ENCODE measurements around the gene EMID1. TPM values are rescaled to one million over a fixed set of nuclear protein-coding genes. Genes with fewer than 3 reads are reported as not detected.

The EMID1 gene
- polyA plus RNA-seq, 1 donor (not counting 4 experiments of a cell fraction or from before 2014, with no cell fraction given) = not detected

GRCh38 chr22:29300807-29301601 lies 95.3 kb downstream of the EMID1 start:
- TF ChIP-seq, protein P1, sequence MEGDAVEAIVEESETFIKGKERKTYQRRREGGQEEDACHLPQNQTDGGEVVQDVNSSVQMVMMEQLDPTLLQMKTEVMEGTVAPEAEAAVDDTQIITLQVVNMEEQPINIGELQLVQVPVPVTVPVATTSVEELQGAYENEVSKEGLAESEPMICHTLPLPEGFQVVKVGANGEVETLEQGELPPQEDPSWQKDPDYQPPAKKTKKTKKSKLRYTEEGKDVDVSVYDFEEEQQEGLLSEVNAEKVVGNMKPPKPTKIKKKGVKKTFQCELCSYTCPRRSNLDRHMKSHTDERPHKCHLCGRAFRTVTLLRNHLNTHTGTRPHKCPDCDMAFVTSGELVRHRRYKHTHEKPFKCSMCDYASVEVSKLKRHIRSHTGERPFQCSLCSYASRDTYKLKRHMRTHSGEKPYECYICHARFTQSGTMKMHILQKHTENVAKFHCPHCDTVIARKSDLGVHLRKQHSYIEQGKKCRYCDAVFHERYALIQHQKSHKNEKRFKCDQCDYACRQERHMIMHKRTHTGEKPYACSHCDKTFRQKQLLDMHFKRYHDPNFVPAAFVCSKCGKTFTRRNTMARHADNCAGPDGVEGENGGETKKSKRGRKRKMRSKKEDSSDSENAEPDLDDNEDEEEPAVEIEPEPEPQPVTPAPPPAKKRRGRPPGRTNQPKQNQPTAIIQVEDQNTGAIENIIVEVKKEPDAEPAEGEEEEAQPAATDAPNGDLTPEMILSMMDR (optimal IDR thresholded peaks at IDR 0.05 in 1 of 3, IDR thresholded peaks at IDR 0.05 in 1 of 3, conservative IDR thresholded peaks at IDR 0.05 in 1 of 3; ENCODE audit: extremely low read depth in 1 of 3, insufficient read depth in 2 of 3, low read length in 3 of 3) = no peak
- TF ChIP-seq EZH2 (IDR thresholded peaks at IDR 0.05; ENCODE audit: low read length) = no peak
- Histone ChIP-seq H3K9ac (ENCODE audit: control insufficient read depth, extremely low read depth, insufficient read depth, low read length) (no peak overlapping the region), H2AFZ (ENCODE audit: control insufficient read depth, low read length) (no peak overlapping the region), H3K4me1 (ENCODE audit: control insufficient read depth, extremely low read depth, insufficient read depth, low read length) (peaks cover 2% of the 10 kb centered on the region), H3K4me3 (ENCODE audit: control insufficient read depth in 2 of 3, extremely low read depth in 1 of 3, insufficient read depth in 2 of 3, low read depth in 1 of 3, low read length in 3 of 3) (no peak overlapping the region), H3K79me2 (ENCODE audit: control insufficient read depth, insufficient read depth, low read length) (no peaks in the 10 kb centered on the region), H3K9me1 (ENCODE audit: control insufficient read depth, extremely low read depth, insufficient read depth, low read length) (peaks cover 2% of the 10 kb centered on the region), H3K27ac (ENCODE audit: control insufficient read depth, insufficient read depth, low read length) (no peak overlapping the region), H4K20me1 (ENCODE audit: control insufficient read depth, extremely low read depth, insufficient read depth, low read length) (peaks cover 17% of the 10 kb centered on the region), H3K4me2 (ENCODE audit: control insufficient read depth, extremely low read depth, insufficient read depth, low read depth, low read length) (no peak overlapping the region), H3K36me3 (ENCODE audit: control insufficient read depth in 2 of 2, extremely low read depth in 1 of 2, insufficient read depth in 2 of 2, low read length in 2 of 2) (peaks cover 31 to 41% of the 10 kb centered on the region in 2 experiments), H3K27me3 (ENCODE audit: control insufficient read depth, extremely low read depth, insufficient read depth, low read length) (no peaks in the 10 kb centered on the region), H3K9me3 (ENCODE audit: control insufficient read depth, low read depth, low read length) (no peaks in the 10 kb centered on the region)
- dilution Hi-C loops (cut with MboI; ENCODE audit: extremely low pct_ligation_motif_present, low sequenced_read_pairs) = no loop called here
- FAIRE-seq (peak; percentile 20), DNase-seq (ENCODE audit: low read depth, low spot score) (no peak)

DNA sequence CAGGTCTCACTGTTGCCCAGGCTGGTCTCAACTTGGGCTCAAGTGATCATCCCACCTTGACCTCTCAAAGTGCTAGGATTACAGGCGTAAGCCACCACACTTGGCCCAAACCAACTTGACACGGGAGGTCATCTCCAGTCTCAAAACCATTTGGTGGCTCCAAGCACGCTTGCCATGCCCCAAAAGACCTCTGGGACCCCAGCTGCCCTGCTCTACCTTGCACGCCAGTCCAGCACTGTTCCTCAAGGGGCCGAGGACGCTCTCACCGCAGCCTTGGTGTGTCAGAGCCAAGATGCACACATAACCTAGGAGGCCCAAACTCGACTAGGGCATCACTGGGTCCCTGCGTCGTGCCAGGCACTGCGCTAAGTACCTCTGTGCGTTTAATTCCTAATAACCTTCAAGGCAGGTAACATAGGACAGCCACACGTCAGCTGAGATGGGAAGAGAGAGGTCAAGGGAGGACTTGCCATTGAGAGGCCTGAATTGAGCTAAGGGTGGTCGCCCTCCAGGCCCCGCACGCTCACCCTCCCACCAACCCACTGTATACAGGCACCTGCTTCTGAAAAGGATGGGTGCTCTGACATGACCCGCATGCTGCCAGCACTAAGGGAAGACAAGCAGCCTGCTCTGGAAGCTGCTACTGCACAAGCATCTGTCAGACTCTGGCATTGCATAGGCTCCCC lies 96.2 kb downstream of the EMID1 start:
- H4K20me1 ChIP-seq (ENCODE audit: control insufficient read depth, extremely low read depth, insufficient read depth, low read length) = peaks cover 17% of the 10 kb centered on the region
- peaks cover 26 to 34% of the 10 kb centered on the region in 2 experiments for H3K36me3 ChIP-seq (ENCODE audit: control insufficient read depth in 2 of 2, extremely low read depth in 1 of 2, insufficient read depth in 2 of 2, low read length in 2 of 2)
- no peak overlapping the region for H3K4me2 ChIP-seq (ENCODE audit: control insufficient read depth, extremely low read depth, insufficient read depth, low read depth, low read length)
- DNase-seq (ENCODE audit: low read depth, low spot score) (no peak), FAIRE-seq (no peak)
- H3K27ac ChIP-seq (ENCODE audit: control insufficient read depth, insufficient read depth, low read length) = no peak overlapping the region
- H2AFZ ChIP-seq (ENCODE audit: control insufficient read depth, low read length) = no peak overlapping the region
- TF ChIP-seq EZH2 (IDR thresholded peaks at IDR 0.05; ENCODE audit: low read length) = no peak
- TF ChIP-seq, protein P1 (optimal IDR thresholded peaks at IDR 0.05 in 1 of 3, IDR thresholded peaks at IDR 0.05 in 1 of 3, conservative IDR thresholded peaks at IDR 0.05 in 1 of 3; ENCODE audit: extremely low read depth in 1 of 3, insufficient read depth in 2 of 3, low read length in 3 of 3) = no peak
- no peaks in the 10 kb centered on the region for H3K27me3 ChIP-seq (ENCODE audit: control insufficient read depth, extremely low read depth, insufficient read depth, low read length)
- dilution Hi-C loops (cut with MboI; ENCODE audit: extremely low pct_ligation_motif_present, low sequenced_read_pairs) = no loop called here
- no peak overlapping the region for H3K9ac ChIP-seq (ENCODE audit: control insufficient read depth, extremely low read depth, insufficient read depth, low read length)
- H3K79me2 ChIP-seq (ENCODE audit: control insufficient read depth, insufficient read depth, low read length) = no peaks in the 10 kb centered on the region
- peaks cover 2% of the 10 kb centered on the region for H3K9me1 ChIP-seq (ENCODE audit: control insufficient read depth, extremely low read depth, insufficient read depth, low read length)
- H3K4me1 ChIP-seq (ENCODE audit: control insufficient read depth, extremely low read depth, insufficient read depth, low read length) = peaks cover 5% of the 10 kb centered on the region
- no peak overlapping the region for H3K4me3 ChIP-seq (ENCODE audit: control insufficient read depth in 2 of 3, extremely low read depth in 1 of 3, insufficient read depth in 2 of 3, low read depth in 1 of 3, low read length in 3 of 3)
- H3K9me3 ChIP-seq (ENCODE audit: control insufficient read depth, low read depth, low read length) = no peaks in the 10 kb centered on the region

Data from keratinocyte (primary cell).